ENCODE data around the gene NOD2.

The NOD2 gene

GRCh38 chr16:50694206-50694605 lies 800 bp downstream of the NOD2 start:
- no peak overlapping the region for H3K4me3 ChIP-seq (ENCODE audit: low read length)
- DNase-seq (ENCODE audit: low read depth): no peak

GRCh38 chr16:50695017-50696000 lies 1.9 kb downstream of the NOD2 start:
- no peak for TF ChIP-seq CTCF (conservative IDR thresholded peaks at IDR 0.05; ENCODE audit: low read depth, low read length)
- H3K4me3 ChIP-seq (ENCODE audit: low read length): no peak overlapping the region
- DNase-seq (ENCODE audit: low read depth): no peak

More at GRCh38 chr16:50694206-50694605, 800 bp downstream of the NOD2 start:
- TF ChIP-seq CTCF (conservative IDR thresholded peaks at IDR 0.05; ENCODE audit: low read depth, low read length): no peak

- TF ChIP-seq CTCF (conservative IDR thresholded peaks at IDR 0.05; ENCODE audit: low read depth, low read length): no peak
These were observed 2.7 kb downstream of the NOD2 start for GRCh38 chr16:50696126-50696525.

GRCh38 chr16:50696575-50697420 lies 3.4 kb downstream of the NOD2 start:
- no peak for TF ChIP-seq CTCF (conservative IDR thresholded peaks at IDR 0.05; ENCODE audit: low read depth, low read length)
- no peak for DNase-seq (ENCODE audit: low read depth)
- no peak overlapping the region for H3K4me3 ChIP-seq (ENCODE audit: low read length)

More at GRCh38 chr16:50696126-50696525, 2.7 kb downstream of the NOD2 start:
- H3K4me3 ChIP-seq (ENCODE audit: low read length): no peak overlapping the region
- no peak for DNase-seq (ENCODE audit: low read depth)

- DNase-seq (ENCODE audit: low read depth): no peak
- no peak for TF ChIP-seq CTCF (conservative IDR thresholded peaks at IDR 0.05; ENCODE audit: low read depth, low read length)
- no peak overlapping the region for H3K4me3 ChIP-seq (ENCODE audit: low read length)
These were observed 4.0 kb downstream of the NOD2 start for GRCh38 chr16:50697421-50697715.

GRCh38 chr16:50697881-50698767 lies 4.7 kb downstream of the NOD2 start:
- no peak for DNase-seq (ENCODE audit: low read depth)
- H3K4me3 ChIP-seq (ENCODE audit: low read length): no peak overlapping the region
- TF ChIP-seq CTCF (conservative IDR thresholded peaks at IDR 0.05; ENCODE audit: low read depth, low read length): no peak
